ENCODE measurements around the gene THAP7. TPM values are rescaled to one million over a fixed set of nuclear protein-coding genes. Genes with fewer than 3 reads are reported as not detected.

Gene THAP7
- polyA plus RNA-seq, 1 donor (not counting 4 experiments of a cell fraction or from before 2014, with no cell fraction given) = 10.4 TPM

- TF ChIP-seq CTCF (optimal IDR thresholded peaks at IDR 0.05 in 1 of 3, IDR thresholded peaks at IDR 0.05 in 1 of 3, conservative IDR thresholded peaks at IDR 0.05 in 1 of 3; ENCODE audit: extremely low read depth in 1 of 3, insufficient read depth in 2 of 3, low read length in 3 of 3) (no peak), EZH2 (IDR thresholded peaks at IDR 0.05; ENCODE audit: low read length) (no peak)
- DNase-seq (ENCODE audit: low read depth, low spot score) (no peak), FAIRE-seq (no peak)
- Histone ChIP-seq H3K4me3 (ENCODE audit: control insufficient read depth in 2 of 3, extremely low read depth in 1 of 3, insufficient read depth in 2 of 3, low read depth in 1 of 3, low read length in 3 of 3) (no peak overlapping the region), H3K4me1 (ENCODE audit: control insufficient read depth, extremely low read depth, insufficient read depth, low read length) (peaks cover 9% of the 10 kb centered on the region), H2AFZ (ENCODE audit: control insufficient read depth, low read length) (no peak overlapping the region), H3K36me3 (ENCODE audit: control insufficient read depth in 2 of 2, extremely low read depth in 1 of 2, insufficient read depth in 2 of 2, low read length in 2 of 2) (no peaks in the 10 kb centered on the region), H3K79me2 (ENCODE audit: control insufficient read depth, insufficient read depth, low read length) (no peaks in the 10 kb centered on the region), H4K20me1 (ENCODE audit: control insufficient read depth, extremely low read depth, insufficient read depth, low read length) (no peaks in the 10 kb centered on the region), H3K9me1 (ENCODE audit: control insufficient read depth, extremely low read depth, insufficient read depth, low read length) (no peaks in the 10 kb centered on the region), H3K27me3 (ENCODE audit: control insufficient read depth, extremely low read depth, insufficient read depth, low read length) (peaks cover 22% of the 10 kb centered on the region), H3K9ac (ENCODE audit: control insufficient read depth, extremely low read depth, insufficient read depth, low read length) (no peak overlapping the region), H3K9me3 (ENCODE audit: control insufficient read depth, low read depth, low read length) (no peaks in the 10 kb centered on the region), H3K27ac (ENCODE audit: control insufficient read depth, insufficient read depth, low read length) (no peak overlapping the region), H3K4me2 (ENCODE audit: control insufficient read depth, extremely low read depth, insufficient read depth, low read depth, low read length) (no peak overlapping the region)
- dilution Hi-C loops (cut with MboI; ENCODE audit: extremely low pct_ligation_motif_present, low sequenced_read_pairs) = no loop called here
These were observed 31.2 kb upstream of the THAP7 start for GRCh38 chr22:21032868-21033688.

- H3K27ac ChIP-seq (ENCODE audit: control insufficient read depth, insufficient read depth, low read length) = no peak within 1 kb of the TSS
- H2AFZ ChIP-seq (ENCODE audit: control insufficient read depth, low read length) = no peak within 1 kb of the TSS
- no peaks in the 10 kb centered on the region for H3K36me3 ChIP-seq (ENCODE audit: control insufficient read depth in 2 of 2, extremely low read depth in 1 of 2, insufficient read depth in 2 of 2, low read length in 2 of 2)
- H3K27me3 ChIP-seq (ENCODE audit: control insufficient read depth, extremely low read depth, insufficient read depth, low read length) = peaks cover 22% of the 10 kb centered on the region
- no peak within 1 kb of the TSS for H3K4me2 ChIP-seq (ENCODE audit: control insufficient read depth, extremely low read depth, insufficient read depth, low read depth, low read length)
- H3K9me3 ChIP-seq (ENCODE audit: control insufficient read depth, low read depth, low read length) = no peaks in the 10 kb centered on the region
- TF ChIP-seq CTCF (optimal IDR thresholded peaks at IDR 0.05 in 1 of 3, IDR thresholded peaks at IDR 0.05 in 1 of 3, conservative IDR thresholded peaks at IDR 0.05 in 1 of 3; ENCODE audit: extremely low read depth in 1 of 3, insufficient read depth in 2 of 3, low read length in 3 of 3) (no peak), EZH2 (IDR thresholded peaks at IDR 0.05; ENCODE audit: low read length) (no peak)
- H3K4me1 ChIP-seq (ENCODE audit: control insufficient read depth, extremely low read depth, insufficient read depth, low read length) = peaks cover 9% of the 10 kb centered on the region
- DNase-seq (ENCODE audit: low read depth, low spot score) = no peak
- H3K9ac ChIP-seq (ENCODE audit: control insufficient read depth, extremely low read depth, insufficient read depth, low read length) = no peak within 1 kb of the TSS
- H3K79me2 ChIP-seq (ENCODE audit: control insufficient read depth, insufficient read depth, low read length) = no peaks in the 10 kb centered on the region
- H3K4me3 ChIP-seq (ENCODE audit: control insufficient read depth in 2 of 3, extremely low read depth in 1 of 3, insufficient read depth in 2 of 3, low read depth in 1 of 3, low read length in 3 of 3) = no peak within 1 kb of the TSS
- no peaks in the 10 kb centered on the region for H4K20me1 ChIP-seq (ENCODE audit: control insufficient read depth, extremely low read depth, insufficient read depth, low read length)
- dilution Hi-C loops (cut with MboI; ENCODE audit: extremely low pct_ligation_motif_present, low sequenced_read_pairs) = no loop called here
- FAIRE-seq = no peak
- H3K9me1 ChIP-seq (ENCODE audit: control insufficient read depth, extremely low read depth, insufficient read depth, low read length) = no peaks in the 10 kb centered on the region
These were observed 30.3 kb upstream of the THAP7 start, which contains the start of gene SLC7A4 for GRCh38 chr22:21032037-21032867. TSS of gene SLC7A4 (minus strand) at chr22:21032561. CDS start at chr22:21031812, 749 bp downstream.
